WTC11 (cell line): ENCODE data around the gene GPC6. TPM values are rescaled to one million over a fixed set of nuclear protein-coding genes. Genes with fewer than 3 reads are reported as not detected.

Source experiments
- ATAC-seq: fragments of 200-7000 bp; cut with Tn5 transposase; 2 replicates; pipeline ENCODE4 v1.10.0; 2021; ENCODE audit warnings: mild to moderate bottlenecking, moderate library complexity
- CTCF ChIA-PET: fragments of 300-600 bp; sonication (Branson Sonifier 250); formaldehyde crosslinking; loops from one replicate; lab custom pipeline; 2021; ENCODE audit warnings: antibody characterized with exemption; lab: Charles Lee
- POLR2A ChIA-PET: fragments of 350-600 bp; sonication (Branson Sonifier 250); formaldehyde crosslinking; loops from one replicate; lab custom pipeline; 2021; ENCODE audit warnings: antibody characterized with exemption; lab: Charles Lee
- DNase-seq: peaks from one replicate; pipeline ENCODE4 v3.0.0; 2021; ENCODE audit warnings: low spot score
- H3K27ac Mint-ChIP-seq: 2 replicates; pipeline ENCODE4 v1.8.0; 2021; ENCODE audit warnings: mixed read lengths
- H3K27me3 Mint-ChIP-seq: 2 replicates; pipeline ENCODE4 v1.8.0; 2021; ENCODE audit warnings: low read depth, mild to moderate bottlenecking, moderate library complexity, mixed read lengths
- H3K36me3 Mint-ChIP-seq: 2 replicates; pipeline ENCODE4 v1.8.0; 2021; ENCODE audit warnings: mixed read lengths
- H3K4me1 Mint-ChIP-seq: 2 replicates; pipeline ENCODE4 v1.8.0; 2022; ENCODE audit warnings: mixed read lengths
- H3K4me3 Mint-ChIP-seq: 2 replicates; pipeline ENCODE4 v1.8.0; 2021; ENCODE audit warnings: mild to moderate bottlenecking, moderate library complexity, mixed read lengths
- H3K9me3 Mint-ChIP-seq: 2 replicates; pipeline ENCODE4 v1.8.0; 2021; ENCODE audit warnings: mixed read lengths
- ATF1 ChIP-seq: sonication (generic); formaldehyde crosslinking; IDR thresholded peaks from 2 replicates; pipeline ENCODE4 v1.8.1; 2023; ENCODE audit warnings: mild to moderate bottlenecking, moderate library complexity, missing genetic modification reagents
- CREB1 ChIP-seq: sonication (generic); formaldehyde crosslinking; IDR thresholded peaks from 2 replicates; pipeline ENCODE4 v1.8.0; 2023; ENCODE audit warnings: mild to moderate bottlenecking, missing genetic modification reagents
- CREM ChIP-seq: sonication (generic); formaldehyde crosslinking; IDR thresholded peaks from 2 replicates; pipeline ENCODE4 v1.8.1; 2022; ENCODE audit warnings: mild to moderate bottlenecking, missing genetic modification reagents, moderate library complexity
- ESRRA ChIP-seq: sonication (generic); formaldehyde crosslinking; IDR thresholded peaks from 2 replicates; pipeline ENCODE4 v1.8.1; 2022; ENCODE audit warnings: mild to moderate bottlenecking, missing genetic modification reagents, borderline replicate concordance
- FOXK1 ChIP-seq: sonication (generic); formaldehyde crosslinking; IDR thresholded peaks from 2 replicates; pipeline ENCODE4 v1.8.0; 2022; ENCODE audit warnings: mild to moderate bottlenecking, moderate library complexity, missing genetic modification reagents
- GTF2I ChIP-seq: fragments of 250-450 bp; sonication (Bioruptor Pico); conservative IDR thresholded peaks from 2 replicates; pipeline ENCODE4 v1.4.0; 2021; ENCODE audit warnings: mild to moderate bottlenecking
- IRF2 ChIP-seq: sonication (generic); formaldehyde crosslinking; IDR thresholded peaks from 2 replicates; pipeline ENCODE4 v1.8.0; 2022; ENCODE audit warnings: low read depth, missing genetic modification reagents, borderline replicate concordance
- MYBL2 ChIP-seq: sonication (generic); formaldehyde crosslinking; IDR thresholded peaks from 2 replicates; pipeline ENCODE4 v1.8.1; 2023; ENCODE audit warnings: mild to moderate bottlenecking, moderate library complexity, missing genetic modification reagents
- NFATC4 ChIP-seq: fragments of 250-450 bp; sonication (Bioruptor Pico); IDR thresholded peaks from 2 replicates; pipeline ENCODE4 v1.9.0; 2021; ENCODE audit warnings: mild to moderate bottlenecking
- NFYB ChIP-seq: sonication (generic); formaldehyde crosslinking; conservative IDR thresholded peaks from 2 replicates; pipeline ENCODE4 v1.8.0; 2022; ENCODE audit warnings: low read depth, missing genetic modification reagents
- NR2C2 ChIP-seq: sonication (generic); formaldehyde crosslinking; IDR thresholded peaks from 2 replicates; pipeline ENCODE4 v1.8.0; 2022; ENCODE audit warnings: mild to moderate bottlenecking, missing genetic modification reagents
- NR3C1 ChIP-seq: sonication (generic); formaldehyde crosslinking; conservative IDR thresholded peaks from 2 replicates; pipeline ENCODE4 v1.8.1; 2023; ENCODE audit warnings: low read depth, mild to moderate bottlenecking, missing genetic modification reagents
- OVOL2 ChIP-seq: fragments of 250-450 bp; sonication (Bioruptor Pico); IDR thresholded peaks from 2 replicates; pipeline ENCODE4 v1.9.0; 2021; ENCODE audit warnings: mild to moderate bottlenecking, borderline replicate concordance
- RELA ChIP-seq: sonication (generic); formaldehyde crosslinking; IDR thresholded peaks from 2 replicates; pipeline ENCODE4 v1.8.1; 2022; ENCODE audit warnings: missing genetic modification reagents, mild to moderate bottlenecking, borderline replicate concordance
- RORB ChIP-seq: fragments of 250-450 bp; sonication (Bioruptor Pico); IDR thresholded peaks from 2 replicates; pipeline ENCODE4 v1.9.0; 2021; ENCODE audit warnings: mild to moderate bottlenecking
- SMAD4 ChIP-seq: sonication (generic); formaldehyde crosslinking; IDR thresholded peaks from 2 replicates; pipeline ENCODE4 v1.8.0; 2022; ENCODE audit warnings: mild to moderate bottlenecking, missing genetic modification reagents
- SOX15 ChIP-seq: fragments of 250-450 bp; sonication (Bioruptor Pico); IDR thresholded peaks from 2 replicates; pipeline ENCODE4 v1.9.0; 2021; ENCODE audit warnings: mild to moderate bottlenecking
- TEAD4 ChIP-seq: sonication (generic); formaldehyde crosslinking; IDR thresholded peaks from 2 replicates; pipeline ENCODE4 v1.8.0; 2022; ENCODE audit warnings: mild to moderate bottlenecking, missing genetic modification reagents
- ZNF121 ChIP-seq: sonication (generic); formaldehyde crosslinking; IDR thresholded peaks from 2 replicates; pipeline ENCODE4 v1.8.0; 2023; ENCODE audit warnings: missing genetic modification reagents
- ZNF263 ChIP-seq: sonication (generic); formaldehyde crosslinking; IDR thresholded peaks from 2 replicates; pipeline ENCODE4 v1.8.1; 2022; ENCODE audit warnings: low read depth, mild to moderate bottlenecking, moderate library complexity, missing genetic modification reagents
- ZNF317 ChIP-seq: sonication (generic); formaldehyde crosslinking; IDR thresholded peaks from 2 replicates; pipeline ENCODE4 v1.8.1; 2023; ENCODE audit warnings: low read depth, mild to moderate bottlenecking, moderate library complexity, missing genetic modification reagents, borderline replicate concordance
- ZNF416 ChIP-seq: fragments of 250-450 bp; sonication (Bioruptor Pico); IDR thresholded peaks from 2 replicates; pipeline ENCODE4 v1.9.0; 2021; ENCODE audit warnings: mild to moderate bottlenecking, inconsistent platforms
- ZNF671 ChIP-seq: fragments of 250-450 bp; sonication (Bioruptor Pico); IDR thresholded peaks from 2 replicates; pipeline ENCODE4 v1.8.0; 2021; ENCODE audit warnings: mild to moderate bottlenecking
- total RNA-seq: library from RNA; stranded (reverse); gene quantifications from 3 replicates; pipeline ENCODE4 v1.2.3, GENCODE V29; 2021
- TF ChIP-seq, protein P1 (sequence below): fragments of 250-450 bp; sonication (Bioruptor Pico); IDR thresholded peaks from 2 replicates; pipeline ENCODE4 v1.8.0; 2021; ENCODE audit warnings: mild to moderate bottlenecking
- TF ChIP-seq, protein P2 (sequence below): fragments of 250-450 bp; sonication (Bioruptor Pico); IDR thresholded peaks from 2 replicates; pipeline ENCODE4 v1.9.0; 2021; ENCODE audit warnings: moderate library complexity, mild to moderate bottlenecking, inconsistent platforms, borderline replicate concordance
- TF ChIP-seq, protein P3 (sequence below): sonication (generic); formaldehyde crosslinking; IDR thresholded peaks from 2 replicates; pipeline ENCODE4 v1.8.1; 2023; ENCODE audit warnings: mild to moderate bottlenecking, missing genetic modification reagents

GPC6 gene
- total RNA-seq, 1 experiment from 2014 or later = 19.5 TPM

DNA sequence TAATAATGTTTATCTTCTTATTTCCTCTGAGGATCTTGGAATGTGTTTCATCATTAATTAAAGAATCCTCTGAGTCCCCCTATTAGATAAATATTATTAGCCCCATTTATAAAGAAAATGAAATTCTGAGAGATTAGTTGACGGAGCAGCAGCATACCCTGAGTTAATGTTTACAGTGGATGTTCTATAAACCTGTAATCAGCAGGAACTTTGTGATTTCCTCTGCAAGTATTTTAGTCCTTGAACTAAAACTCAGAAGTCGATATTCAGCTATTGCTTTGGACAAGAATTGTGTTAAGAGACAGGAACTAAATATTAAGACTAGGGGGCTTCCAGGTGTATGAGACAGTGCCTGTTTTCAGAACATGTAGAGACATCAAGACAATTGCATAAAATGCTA is 1009.5 kb downstream of the GPC6 start:
- no peaks in the 10 kb centered on the region for H3K27me3 Mint-ChIP-seq
- no peak for ATAC-seq
- no peak for DNase-seq
- TF ChIP-seq, protein P1, sequence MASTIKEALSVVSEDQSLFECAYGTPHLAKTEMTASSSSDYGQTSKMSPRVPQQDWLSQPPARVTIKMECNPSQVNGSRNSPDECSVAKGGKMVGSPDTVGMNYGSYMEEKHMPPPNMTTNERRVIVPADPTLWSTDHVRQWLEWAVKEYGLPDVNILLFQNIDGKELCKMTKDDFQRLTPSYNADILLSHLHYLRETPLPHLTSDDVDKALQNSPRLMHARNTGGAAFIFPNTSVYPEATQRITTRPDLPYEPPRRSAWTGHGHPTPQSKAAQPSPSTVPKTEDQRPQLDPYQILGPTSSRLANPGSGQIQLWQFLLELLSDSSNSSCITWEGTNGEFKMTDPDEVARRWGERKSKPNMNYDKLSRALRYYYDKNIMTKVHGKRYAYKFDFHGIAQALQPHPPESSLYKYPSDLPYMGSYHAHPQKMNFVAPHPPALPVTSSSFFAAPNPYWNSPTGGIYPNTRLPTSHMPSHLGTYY = no peak
- TF ChIP-seq SOX15 (CRISPR knock-in tag) = no peak
- TF ChIP-seq ESRRA = no peak
- TF ChIP-seq NFATC4 (CRISPR knock-in tag) = no peak
- no peak for TF ChIP-seq GTF2I (CRISPR knock-in tag)
- TF ChIP-seq FOXK1 (CRISPR knock-in tag) = no peak
- no peak for TF ChIP-seq NFYB
- no peak for TF ChIP-seq SMAD4 (CRISPR knock-in tag)
- no peak for TF ChIP-seq NR3C1 (CRISPR knock-in tag)
- no peak for TF ChIP-seq NR2C2
- no peak for TF ChIP-seq RELA (CRISPR knock-in tag)
- TF ChIP-seq RORB (CRISPR knock-in tag) = no peak
- TF ChIP-seq, all 79 proteins: peak for 0
- CTCF ChIA-PET = no interaction called here
- no peaks in the 10 kb centered on the region for H3K36me3 Mint-ChIP-seq
- H3K4me3 Mint-ChIP-seq = no peak overlapping the region
- POLR2A ChIA-PET = interaction anchor here (0.6 kb wide), 1 partner anchor 30 kb away, joined by 4 read pairs; no protein-coding TSS in a partner anchor
- H3K9me3 Mint-ChIP-seq = no peaks in the 10 kb centered on the region
- H3K27ac Mint-ChIP-seq = no peak overlapping the region
- H3K4me1 Mint-ChIP-seq = peaks cover 16% of the 10 kb centered on the region

DNA sequence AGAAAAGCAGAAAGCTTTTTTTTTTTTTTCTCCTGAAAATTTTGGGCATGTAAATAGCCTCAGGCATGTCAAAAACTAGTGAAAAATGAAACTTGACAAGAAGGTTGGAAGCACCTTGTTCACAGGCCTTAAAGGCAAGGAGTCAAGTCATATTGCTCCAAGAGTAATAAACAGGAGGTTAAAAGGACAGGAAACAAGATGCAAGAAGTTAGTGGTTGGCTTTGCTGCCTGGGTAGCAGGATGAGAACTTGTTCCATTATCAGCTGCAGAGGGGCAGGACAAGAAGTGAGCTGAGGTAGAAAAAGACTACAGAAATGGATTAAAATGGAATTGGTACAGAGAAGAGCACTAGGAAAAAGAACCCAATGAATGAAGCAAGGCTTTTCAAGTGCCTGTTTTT is 1010.3 kb downstream of the GPC6 start:
- TF ChIP-seq ZNF121 (CRISPR knock-in tag) = no peak
- no peak for TF ChIP-seq ESRRA
- TF ChIP-seq ZNF671 = no peak
- TF ChIP-seq, protein P2, sequence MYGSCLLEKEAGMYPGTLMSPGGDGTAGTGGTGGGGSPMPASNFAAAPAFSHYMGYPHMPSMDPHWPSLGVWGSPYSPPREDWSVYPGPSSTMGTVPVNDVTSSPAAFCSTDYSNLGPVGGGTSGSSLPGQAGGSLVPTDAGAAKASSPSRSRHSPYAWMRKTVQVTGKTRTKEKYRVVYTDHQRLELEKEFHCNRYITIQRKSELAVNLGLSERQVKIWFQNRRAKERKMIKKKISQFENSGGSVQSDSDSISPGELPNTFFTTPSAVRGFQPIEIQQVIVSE (CRISPR knock-in tag) = no peak
- TF ChIP-seq IRF2 (CRISPR knock-in tag) = no peak
- TF ChIP-seq CREB1 (CRISPR knock-in tag) = no peak
- no peak for TF ChIP-seq CREM (CRISPR knock-in tag)
- TF ChIP-seq FOXK1 (CRISPR knock-in tag) = no peak
- TF ChIP-seq NFATC4 (CRISPR knock-in tag) = no peak
- TF ChIP-seq MYBL2 (CRISPR knock-in tag) = no peak
- no peak for TF ChIP-seq ZNF263
- TF ChIP-seq RORB (CRISPR knock-in tag) = no peak
- no peak for TF ChIP-seq ATF1
- no peak for TF ChIP-seq ZNF416 (CRISPR knock-in tag)
- TF ChIP-seq ZNF317 (CRISPR knock-in tag) = no peak
- TF ChIP-seq, protein P3, sequence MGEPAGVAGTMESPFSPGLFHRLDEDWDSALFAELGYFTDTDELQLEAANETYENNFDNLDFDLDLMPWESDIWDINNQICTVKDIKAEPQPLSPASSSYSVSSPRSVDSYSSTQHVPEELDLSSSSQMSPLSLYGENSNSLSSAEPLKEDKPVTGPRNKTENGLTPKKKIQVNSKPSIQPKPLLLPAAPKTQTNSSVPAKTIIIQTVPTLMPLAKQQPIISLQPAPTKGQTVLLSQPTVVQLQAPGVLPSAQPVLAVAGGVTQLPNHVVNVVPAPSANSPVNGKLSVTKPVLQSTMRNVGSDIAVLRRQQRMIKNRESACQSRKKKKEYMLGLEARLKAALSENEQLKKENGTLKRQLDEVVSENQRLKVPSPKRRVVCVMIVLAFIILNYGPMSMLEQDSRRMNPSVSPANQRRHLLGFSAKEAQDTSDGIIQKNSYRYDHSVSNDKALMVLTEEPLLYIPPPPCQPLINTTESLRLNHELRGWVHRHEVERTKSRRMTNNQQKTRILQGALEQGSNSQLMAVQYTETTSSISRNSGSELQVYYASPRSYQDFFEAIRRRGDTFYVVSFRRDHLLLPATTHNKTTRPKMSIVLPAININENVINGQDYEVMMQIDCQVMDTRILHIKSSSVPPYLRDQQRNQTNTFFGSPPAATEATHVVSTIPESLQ (CRISPR knock-in tag) = no peak
- no peak for TF ChIP-seq OVOL2
- TF ChIP-seq TEAD4 (CRISPR knock-in tag) = no peak
- DNase-seq (no peak), ATAC-seq (no peak)
- POLR2A ChIA-PET = interaction anchor here (0.6 kb wide), 1 partner anchor 31 kb away, joined by 4 read pairs; no protein-coding TSS in a partner anchor
- H3K4me1 Mint-ChIP-seq = peaks cover 16% of the 10 kb centered on the region
- H3K36me3 Mint-ChIP-seq = no peaks in the 10 kb centered on the region
- no peaks in the 10 kb centered on the region for H3K9me3 Mint-ChIP-seq
- H3K4me3 Mint-ChIP-seq = no peak overlapping the region
- no peaks in the 10 kb centered on the region for H3K27me3 Mint-ChIP-seq
- no peak overlapping the region for H3K27ac Mint-ChIP-seq
- CTCF ChIA-PET = no interaction called here
